SK-N-SH treated with all-trans-retinoic acid at 6 μM for 48 hours (cell line): ENCODE data around the gene RERE.

Source experiments
- ATAC-seq: fragments of 200-7000 bp; cut with Tn5 transposase; 3 replicates; pipeline ENCODE4 v1.9.1; 2020; ENCODE audit warnings: mild to moderate bottlenecking, moderate library complexity
- BACH2 ChIP-seq: fragments of 250-450 bp; sonication (Bioruptor Pico); IDR thresholded peaks from 2 replicates; pipeline ENCODE4 v1.9.0; 2021; ENCODE audit warnings: mild to moderate bottlenecking, borderline replicate concordance
- CSDC2 ChIP-seq: fragments of 250-450 bp; sonication (Bioruptor Pico); IDR thresholded peaks from 2 replicates; pipeline ENCODE4 v1.5.0; 2020; ENCODE audit warnings: mild to moderate bottlenecking, moderate library complexity
- CSRNP3 ChIP-seq: fragments of 250-450 bp; sonication (Bioruptor Pico); IDR thresholded peaks from 2 replicates; pipeline ENCODE4 v1.5.1; 2021; ENCODE audit warnings: mild to moderate bottlenecking, moderate library complexity
- ESRRG ChIP-seq: fragments of 250-450 bp; sonication (Bioruptor Pico); IDR thresholded peaks from 2 replicates; pipeline ENCODE4 v1.6.1; 2021; ENCODE audit warnings: mild to moderate bottlenecking
- GLIS3 ChIP-seq: fragments of 250-450 bp; sonication (Bioruptor Pico); IDR thresholded peaks from 2 replicates; pipeline ENCODE4 v1.5.0; 2020; ENCODE audit warnings: mild to moderate bottlenecking, moderate library complexity
- ISL1 ChIP-seq: fragments of 250-450 bp; sonication (Bioruptor Pico); IDR thresholded peaks from 2 replicates; pipeline ENCODE4 v2.1.2; 2022; ENCODE audit warnings: mild to moderate bottlenecking, moderate library complexity
- OSR1 ChIP-seq: fragments of 250-450 bp; sonication (Bioruptor Pico); IDR thresholded peaks from 2 replicates; pipeline ENCODE4 v1.8.0; 2022; ENCODE audit warnings: moderate library complexity, mild to moderate bottlenecking, inconsistent platforms
- PATZ1 ChIP-seq: fragments of 250-450 bp; sonication (Bioruptor Pico); IDR thresholded peaks from 2 replicates; pipeline ENCODE4 v1.8.0; 2020; ENCODE audit warnings: mild to moderate bottlenecking, moderate library complexity, borderline replicate concordance
- POU6F1 ChIP-seq: fragments of 250-450 bp; sonication (Bioruptor Pico); IDR thresholded peaks from 2 replicates; pipeline ENCODE4 v1.8.0; 2021; ENCODE audit warnings: low read depth, mild to moderate bottlenecking, moderate library complexity, borderline replicate concordance
- PPARA ChIP-seq: fragments of 250-450 bp; sonication (Bioruptor Pico); IDR thresholded peaks from 2 replicates; pipeline ENCODE4 v1.5.0; 2020; ENCODE audit warnings: mild to moderate bottlenecking, borderline replicate concordance
- RARB ChIP-seq: fragments of 250-450 bp; sonication (Bioruptor Pico); IDR thresholded peaks from 2 replicates; pipeline ENCODE4 v1.8.0; 2021; ENCODE audit warnings: mild to moderate bottlenecking, moderate library complexity
- TCF4 ChIP-seq: fragments of 250-450 bp; sonication (Bioruptor Pico); IDR thresholded peaks from 2 replicates; pipeline ENCODE4 v1.8.0; 2021; ENCODE audit warnings: mild to moderate bottlenecking, moderate library complexity, borderline replicate concordance
- TOX ChIP-seq: fragments of 250-450 bp; sonication (Bioruptor Pico); IDR thresholded peaks from 2 replicates; pipeline ENCODE4 v1.8.0; 2021; ENCODE audit warnings: mild to moderate bottlenecking, moderate library complexity, borderline replicate concordance
- TSHZ2 ChIP-seq: fragments of 250-450 bp; sonication (Bioruptor Pico); IDR thresholded peaks from 2 replicates; pipeline ENCODE4 v1.5.0; 2020; ENCODE audit warnings: mild to moderate bottlenecking, moderate library complexity
- ZC3H10 ChIP-seq: fragments of 250-450 bp; sonication (Bioruptor Pico); IDR thresholded peaks from 2 replicates; pipeline ENCODE4 v1.5.1; 2021; ENCODE audit warnings: mild to moderate bottlenecking, moderate library complexity
- ZNF70 ChIP-seq: fragments of 450-650 bp; formaldehyde crosslinking; IDR thresholded peaks from 2 replicates; pipeline ENCODE4 v1.5.0; 2020; ENCODE audit warnings: mild to moderate bottlenecking, moderate library complexity
- ZNF8 ChIP-seq: fragments of 450-650 bp; formaldehyde crosslinking; IDR thresholded peaks from 2 replicates; pipeline ENCODE4 v1.5.0; 2020; ENCODE audit warnings: mild to moderate bottlenecking, moderate library complexity

The RERE gene

GRCh38 chr1:8754993-8755392 lies 62.4 kb downstream of the RERE start:
- TF ChIP-seq ZNF8 (CRISPR knock-in tag) (peak; percentile 56), CSRNP3 (CRISPR knock-in tag) (peak; percentile 58; the same call in 1 of the 2 replicates), ZNF70 (CRISPR knock-in tag) (no peak), TCF4 (CRISPR knock-in tag) (peak; percentile 97), POU6F1 (CRISPR knock-in tag) (no peak), TSHZ2 (CRISPR knock-in tag) (peak; percentile 95)

GRCh38 chr1:8754247-8754650 lies 63.2 kb downstream of the RERE start:
- ATAC-seq, result no peak
- TF ChIP-seq CSDC2 (CRISPR knock-in tag) (no peak), POU6F1 (CRISPR knock-in tag) (no peak), PPARA (CRISPR knock-in tag) (no peak), TSHZ2 (CRISPR knock-in tag) (no peak), ESRRG (CRISPR knock-in tag) (no peak), GLIS3 (CRISPR knock-in tag) (no peak), ZC3H10 (CRISPR knock-in tag) (no peak), TOX (no peak)

More at GRCh38 chr1:8754993-8755392, 62.4 kb downstream of the RERE start:
- ATAC-seq, result peak; percentile 72

GRCh38 chr1:8753736-8754135 lies 63.7 kb downstream of the RERE start:
- ATAC-seq, result no peak
- TF ChIP-seq ISL1 (CRISPR knock-in tag) (no peak), OSR1 (no peak), ESRRG (CRISPR knock-in tag) (no peak), ZC3H10 (CRISPR knock-in tag) (no peak), TSHZ2 (CRISPR knock-in tag) (no peak), RARB (no peak), BACH2 (CRISPR knock-in tag) (no peak), CSRNP3 (CRISPR knock-in tag) (no peak), TCF4 (CRISPR knock-in tag) (no peak), ZNF8 (CRISPR knock-in tag) (no peak), ZNF70 (CRISPR knock-in tag) (no peak), PATZ1 (CRISPR knock-in tag) (no peak)
